Posterior vena cava (tissue), 2 donors: ENCODE measurements around the gene HCFC2. TPM values are rescaled to one million over a fixed set of nuclear protein-coding genes. Genes with fewer than 3 reads are reported as not detected.
A peak's percentile ranks its signal among the peaks of the same experiment; 100 is the strongest.
"Not testable (repeated sequence)": the region's sequence is repeated elsewhere in the genome, so short reads cannot be mapped to it uniquely, and the experiment has no call there.

Experiments used
- DNase-seq: peaks from one replicate; pipeline ENCODE4 v3.0.0-alpha.2; 2020; ENCODE audit warnings: low spot score
- intact Hi-C, 2 donors: fragments of 100-400 bp; cut with DNase I; formaldehyde crosslinking; loops; one replicate each; pipeline versions ENCODE4 v1.14.1 to v1.14.2; 2022 to 2023
- long read RNA-seq, 2 donors: library from polyadenylated mRNA; unstranded; transcript quantifications; one replicate each; pipeline ENCODE4 v2.0.0, GENCODE V29; 2020 to 2021
- total RNA-seq, 2 donors: library from RNA; stranded (reverse); fragmentation: NEBNext Ultra II Directional; extraction: Animal tissue kit (Norgen Biotek cat#: 25700); gene quantifications; one replicate each; pipeline ENCODE4 v1.2.1, GENCODE V29; 2021
- donor health status: DM: yes; HTN: yes; CAD: no.
- donor health status: DM: yes; HTN: yes; CAD: no.

Gene HCFC2
- total RNA-seq = 10 to 100 TPM; 25.1 to 25.2 TPM
- long read RNA-seq, donor 1, full-length matches to known transcripts = 4 of 10 reads
- long read RNA-seq, donor 1, partial matches to known transcripts = 2 of 10 reads
- long read RNA-seq, donor 1, other reads (novel, unspliced or antisense) = 4 of 10 reads
- long read RNA-seq, donor 2, full-length matches to known transcripts = 2 of 3 reads
- long read RNA-seq, donor 2, partial matches to known transcripts = 1 of 3 reads
- long read RNA-seq, donor 2, other reads (novel, unspliced or antisense) = 0 of 3 reads

DNA sequence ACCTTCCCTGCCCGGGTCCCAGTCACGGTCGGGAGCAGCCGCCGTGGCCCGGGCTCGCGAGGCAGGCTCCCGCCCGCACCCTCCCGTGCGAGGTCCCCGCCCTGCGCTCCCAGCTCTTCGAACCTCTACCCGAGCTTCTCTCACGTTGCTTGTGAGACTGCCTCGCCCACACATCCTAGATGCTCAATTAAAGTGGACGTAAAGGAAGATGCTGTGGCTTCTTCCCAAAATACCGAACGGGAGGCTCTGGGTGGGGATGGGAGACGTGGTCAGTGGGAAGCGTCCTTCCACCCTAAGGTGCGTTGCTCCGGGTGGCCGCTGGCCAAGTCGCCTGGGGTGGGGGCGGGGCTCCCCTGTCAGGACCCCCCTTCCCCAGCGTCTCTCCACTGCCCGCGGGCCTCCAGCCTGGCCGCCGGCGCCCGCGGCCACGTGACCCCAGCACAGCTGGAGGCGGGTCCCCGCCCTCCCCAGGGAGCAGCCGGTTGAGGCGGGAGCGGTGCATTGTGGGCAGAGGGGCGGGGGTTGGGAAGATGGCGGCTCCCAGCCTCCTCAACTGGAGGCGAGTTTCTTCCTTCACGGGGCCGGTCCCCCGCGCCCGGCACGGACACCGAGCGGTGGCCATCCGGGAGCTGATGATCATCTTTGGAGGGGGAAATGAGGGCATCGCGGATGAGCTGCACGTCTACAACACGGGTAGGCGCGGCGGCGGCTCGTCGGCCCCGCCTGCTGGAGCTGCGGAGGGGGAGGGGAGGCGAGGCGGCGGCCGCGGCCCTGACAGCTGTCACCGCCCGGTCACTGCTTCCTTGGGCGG, at the start of gene HCFC2:
Gene HCFC2, plus strand, starts transcription at position 501 of the 811 bp plus-strand sequence. Its CDS starts 30 bp downstream, at position 531.
- intact Hi-C loops = loop anchor here in 1 of 2 donors (10.0 kb wide), 1 partner anchor 99 kb away; the partner anchor contains the start of gene TDG
- peak; percentile 97 for DNase-seq

- DNase-seq, intact Hi-C loops: not testable (repeated sequence)
Observed at GRCh38 chr12:104021862-104022261, 42.5 kb upstream of the HCFC2 start.

GRCh38 chr12:104022786-104023185, 41.5 kb upstream of the HCFC2 start:
- no peak for DNase-seq
- intact Hi-C loops = no loop called here

DNA sequence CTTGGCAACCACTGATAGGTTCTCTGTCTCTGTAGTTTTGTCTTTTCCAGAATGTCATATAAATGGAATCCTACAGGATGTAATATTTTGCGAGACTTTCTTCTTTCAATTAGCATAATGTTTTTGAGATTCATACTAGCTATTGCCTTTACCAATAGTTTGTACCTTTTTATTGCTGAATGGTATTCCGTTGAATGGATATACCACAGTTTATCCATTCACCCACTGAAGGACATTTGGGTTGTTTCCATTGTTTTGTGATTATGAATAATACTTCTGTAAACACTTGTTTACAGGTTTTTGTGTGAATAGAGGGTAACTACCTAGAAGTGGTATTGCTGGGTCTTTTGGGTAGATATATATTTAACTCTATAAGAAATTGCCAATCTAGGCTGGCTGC, 40.6 kb upstream of the HCFC2 start:
- no peak for DNase-seq
- intact Hi-C loops = no loop called here

DNA sequence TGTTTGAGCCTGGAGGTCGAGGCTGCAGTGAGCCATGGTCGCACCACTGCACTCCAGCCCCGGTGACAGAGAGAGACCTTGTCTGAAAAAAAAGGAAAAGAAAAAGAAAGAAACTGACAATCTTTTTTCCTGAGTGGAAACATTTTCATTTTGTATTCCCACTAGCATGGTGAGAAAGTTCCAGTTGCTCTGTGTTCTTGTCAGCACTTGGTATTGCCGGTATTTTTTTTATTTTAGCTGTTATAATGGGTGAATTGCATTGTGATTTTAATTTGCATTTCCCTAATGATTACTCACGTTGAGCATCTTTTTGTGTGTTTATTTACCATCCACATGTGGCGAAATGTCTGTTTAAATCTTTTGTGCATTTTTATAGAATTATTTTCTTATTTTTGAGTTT, 40.0 kb upstream of the HCFC2 start:
- intact Hi-C loops = no loop called here
- DNase-seq = no peak

GRCh38 chr12:104025771-104026170, 38.6 kb upstream of the HCFC2 start:
- intact Hi-C loops = no loop called here
- DNase-seq = no peak

DNA sequence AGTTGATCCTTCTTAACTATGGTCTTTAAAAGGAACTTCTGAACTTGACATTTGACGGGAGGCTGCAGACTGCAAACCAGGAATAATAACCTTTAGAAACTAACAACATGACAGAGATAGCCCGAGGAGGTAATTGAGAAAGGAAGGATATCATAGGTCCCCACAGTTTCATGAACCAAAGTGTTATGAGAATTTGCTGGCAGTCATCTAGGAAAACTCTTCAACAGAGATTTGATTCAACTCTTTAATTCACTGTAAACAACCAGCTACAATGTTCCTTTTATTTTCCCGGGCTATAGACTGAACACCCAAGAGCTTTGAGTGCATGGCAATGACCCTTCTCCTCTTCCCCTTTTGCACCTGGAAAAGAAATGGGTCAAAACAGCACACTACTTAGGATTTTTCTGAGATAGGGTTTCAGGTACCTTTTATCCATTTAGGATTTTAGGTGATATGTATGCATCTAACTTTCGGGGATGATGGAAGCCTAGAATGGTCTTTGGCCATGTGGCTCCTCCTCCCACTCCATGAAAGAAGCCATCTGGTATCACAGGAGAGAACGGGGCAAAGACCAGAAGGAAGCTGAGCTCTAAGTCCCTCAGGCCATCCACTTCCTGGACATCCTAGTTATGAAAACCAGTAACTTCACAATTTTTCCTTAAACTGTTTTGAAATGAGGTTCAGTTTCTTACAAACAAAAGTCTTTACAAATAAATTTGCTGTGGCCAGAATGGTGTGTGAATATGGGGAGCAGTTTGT, 37.3 kb upstream of the HCFC2 start:
- no peak for DNase-seq

GRCh38 chr12:104030596-104030995, 33.7 kb upstream of the HCFC2 start:
- DNase-seq, intact Hi-C loops: not testable (repeated sequence)

More for the DNA sequence above, 37.3 kb upstream of the HCFC2 start:
- intact Hi-C loops = no loop called here

DNA sequence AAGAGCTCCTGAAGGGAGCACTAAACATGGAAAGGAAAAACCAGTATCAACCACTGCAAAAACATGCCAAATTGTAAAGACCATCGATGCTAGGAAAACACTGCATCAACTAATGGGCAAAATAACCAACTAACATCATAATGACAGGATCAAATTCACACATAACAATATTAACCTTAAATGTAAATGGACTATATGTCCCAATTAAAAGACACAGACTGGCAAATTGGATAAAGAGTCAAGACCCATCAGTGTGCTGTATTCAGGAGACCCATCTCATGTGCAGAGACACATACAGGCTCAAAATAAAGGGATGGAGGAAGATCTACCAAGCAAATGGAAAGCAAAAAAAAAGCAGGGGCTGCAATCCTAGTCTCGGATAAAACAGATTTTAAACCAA, 28.2 kb upstream of the HCFC2 start:
- DNase-seq, intact Hi-C loops: not testable (repeated sequence)

DNA sequence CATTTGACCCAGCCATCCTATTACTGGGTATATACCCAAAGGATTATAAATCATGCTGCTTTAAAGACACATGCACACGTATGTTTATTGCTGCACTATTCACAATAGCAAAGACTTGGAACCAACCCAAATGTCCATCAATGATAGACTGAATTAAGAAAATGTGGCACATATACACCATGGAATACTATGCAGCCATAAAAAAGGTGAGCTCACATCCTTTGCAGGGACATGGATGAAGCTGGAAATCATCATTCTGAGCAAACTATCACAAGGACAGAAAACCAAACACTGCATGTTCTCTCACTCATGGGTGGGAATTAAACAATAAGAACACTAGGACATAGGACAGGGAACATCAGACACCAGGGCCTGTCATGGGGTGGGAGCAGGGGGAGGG, 24.6 kb upstream of the HCFC2 start:
- DNase-seq, intact Hi-C loops: not testable (repeated sequence)

- intact Hi-C loops = no loop called here
- DNase-seq = no peak
Observed at GRCh38 chr12:104042580-104042979, 21.8 kb upstream of the HCFC2 start.

DNA sequence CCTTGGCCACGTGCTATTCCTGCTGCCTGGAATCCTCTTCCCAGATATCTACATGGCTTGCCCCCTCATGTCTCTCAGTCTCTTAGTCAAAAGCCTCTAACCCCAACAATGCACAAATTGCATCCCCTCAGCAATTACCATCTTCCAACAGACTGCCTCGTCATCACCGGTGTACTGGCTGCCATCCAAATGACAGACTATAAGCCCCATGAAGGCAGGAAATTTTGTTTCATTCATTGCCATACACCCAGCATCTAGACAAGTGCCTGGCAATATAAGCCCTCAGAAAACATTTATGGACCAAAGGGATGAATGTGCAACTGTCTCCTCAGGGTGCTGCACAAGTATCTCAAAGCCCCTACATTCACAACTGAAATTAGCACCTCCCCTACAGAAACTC, 20.2 kb upstream of the HCFC2 start:
- DNase-seq = no peak
- intact Hi-C loops = no loop called here

GRCh38 chr12:104046306-104046705, 18.0 kb upstream of the HCFC2 start:
- intact Hi-C loops = no loop called here
- DNase-seq = no peak

DNA sequence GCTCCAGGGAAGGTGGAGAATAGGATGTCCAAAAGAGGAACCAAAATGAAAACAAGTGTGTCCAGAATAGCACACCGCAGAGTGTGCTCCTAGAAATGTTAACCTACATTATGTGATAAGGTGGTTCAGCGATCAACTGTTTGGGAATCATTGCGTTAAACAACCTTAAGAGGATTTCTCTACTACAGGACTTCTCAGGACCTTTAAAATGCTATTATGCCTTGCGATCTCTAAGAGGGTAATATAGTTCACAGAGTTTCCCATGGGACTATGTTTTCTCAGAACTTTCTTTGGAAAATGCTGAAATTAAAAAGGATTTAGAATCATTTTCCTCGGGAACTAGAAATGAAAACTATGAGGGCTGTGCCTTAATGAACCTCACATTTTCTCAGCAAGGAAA, 16.2 kb upstream of the HCFC2 start:
- no peak for DNase-seq
- intact Hi-C loops = no loop called here

DNA sequence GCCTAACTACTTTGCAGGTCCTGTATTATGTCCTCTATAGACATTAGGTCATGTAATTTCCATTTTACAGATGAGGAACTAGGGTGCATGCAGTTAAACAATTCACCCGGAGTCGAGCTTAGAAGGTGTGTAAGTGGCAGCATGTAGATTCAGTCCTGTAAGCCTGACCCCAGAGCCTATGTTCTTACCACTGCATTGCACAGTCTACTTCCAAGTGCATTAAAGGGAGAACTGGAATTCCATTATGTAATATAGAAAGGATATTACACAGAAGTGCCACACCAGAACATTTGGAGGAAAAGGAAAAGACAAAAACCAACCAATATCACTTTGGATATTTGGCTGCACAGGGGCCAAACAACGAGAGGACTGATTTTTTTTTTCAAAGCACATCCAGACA, 15.5 kb upstream of the HCFC2 start:
- DNase-seq = no peak
- intact Hi-C loops = no loop called here

GRCh38 chr12:104049278-104049902, 14.9 kb upstream of the HCFC2 start:
- intact Hi-C loops = no loop called here
- DNase-seq = no peak

DNA sequence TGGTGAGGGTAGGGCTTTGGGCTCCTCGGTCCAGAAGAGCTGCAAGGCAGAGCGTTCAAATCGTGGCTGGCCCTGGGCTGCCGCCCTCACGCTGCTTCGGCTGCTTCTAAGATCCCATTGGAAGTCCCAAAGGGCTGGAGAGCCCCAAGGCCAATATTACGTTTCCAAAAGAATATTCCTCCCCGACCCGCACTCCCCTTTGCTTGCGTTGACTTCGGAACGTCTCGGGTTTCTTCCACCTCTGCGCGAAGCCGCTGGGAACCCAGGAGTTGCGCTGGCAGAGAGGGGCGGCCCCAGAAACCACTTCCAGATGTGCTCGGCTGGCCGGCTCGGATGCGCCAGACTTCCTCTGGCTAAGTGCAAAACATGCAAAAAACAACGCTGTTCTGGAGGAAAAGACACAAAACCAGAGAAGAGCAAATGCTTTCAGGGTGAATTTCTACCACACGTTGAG, 14.4 kb upstream of the HCFC2 start, which contains the start of gene GLT8D2:
Gene GLT8D2, minus strand, starts transcription at position 285 of the 454 bp plus-strand sequence. CDS start 30,539 bp downstream, outside the sequence.
- intact Hi-C loops = no loop called here
- DNase-seq = peak; percentile 90

- intact Hi-C loops = no loop called here
- no peak for DNase-seq
Observed at GRCh38 chr12:104050436-104050835, 13.9 kb upstream of the HCFC2 start.

GRCh38 chr12:104054681-104055346, 9.5 kb upstream of the HCFC2 start:
- intact Hi-C loops = no loop called here
- DNase-seq = no peak
